Measurements from ENCODE around the gene TMEM154.

Gene TMEM154

DNA sequence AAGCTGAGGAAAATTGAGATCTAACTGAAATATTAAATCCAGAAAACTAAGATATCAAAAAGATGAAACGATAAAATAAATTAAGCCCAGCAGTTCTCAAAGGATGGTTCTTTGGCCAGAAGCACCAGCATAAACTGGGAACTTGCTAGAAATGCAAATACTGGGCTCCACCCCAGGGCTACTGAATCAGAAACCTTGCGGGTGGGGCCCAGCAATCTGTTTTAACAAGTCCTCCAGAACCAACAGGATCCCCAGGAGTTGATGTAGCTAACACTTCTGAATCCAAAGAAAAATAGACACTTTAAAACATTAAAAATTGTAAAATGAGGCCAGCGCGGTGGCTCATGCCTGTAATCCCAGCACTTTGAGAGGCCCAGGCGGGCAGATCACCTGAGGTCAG lies 14.1 kb upstream of the TMEM154 start:
- no peaks in the 10 kb centered on the region for H3K27me3 ChIP-seq (ENCODE audit: insufficient read depth, low read length)
- H3K4me2 ChIP-seq (ENCODE audit: low read length) = no peak overlapping the region
- no peak overlapping the region for H3K4me3 ChIP-seq (ENCODE audit: low read depth, low read length, poor library complexity, severe bottlenecking)
- no peaks in the 10 kb centered on the region for H3K4me1 ChIP-seq (ENCODE audit: insufficient read depth, low read length, severe bottlenecking)
- H3K79me2 ChIP-seq (ENCODE audit: insufficient read depth, low read length) = no peaks in the 10 kb centered on the region
- no peak overlapping the region for H3K9ac ChIP-seq (ENCODE audit: low read length)
- no peak overlapping the region for H3K27ac ChIP-seq (ENCODE audit: low read depth, low read length, poor library complexity, severe bottlenecking)
- TF ChIP-seq, protein P1, sequence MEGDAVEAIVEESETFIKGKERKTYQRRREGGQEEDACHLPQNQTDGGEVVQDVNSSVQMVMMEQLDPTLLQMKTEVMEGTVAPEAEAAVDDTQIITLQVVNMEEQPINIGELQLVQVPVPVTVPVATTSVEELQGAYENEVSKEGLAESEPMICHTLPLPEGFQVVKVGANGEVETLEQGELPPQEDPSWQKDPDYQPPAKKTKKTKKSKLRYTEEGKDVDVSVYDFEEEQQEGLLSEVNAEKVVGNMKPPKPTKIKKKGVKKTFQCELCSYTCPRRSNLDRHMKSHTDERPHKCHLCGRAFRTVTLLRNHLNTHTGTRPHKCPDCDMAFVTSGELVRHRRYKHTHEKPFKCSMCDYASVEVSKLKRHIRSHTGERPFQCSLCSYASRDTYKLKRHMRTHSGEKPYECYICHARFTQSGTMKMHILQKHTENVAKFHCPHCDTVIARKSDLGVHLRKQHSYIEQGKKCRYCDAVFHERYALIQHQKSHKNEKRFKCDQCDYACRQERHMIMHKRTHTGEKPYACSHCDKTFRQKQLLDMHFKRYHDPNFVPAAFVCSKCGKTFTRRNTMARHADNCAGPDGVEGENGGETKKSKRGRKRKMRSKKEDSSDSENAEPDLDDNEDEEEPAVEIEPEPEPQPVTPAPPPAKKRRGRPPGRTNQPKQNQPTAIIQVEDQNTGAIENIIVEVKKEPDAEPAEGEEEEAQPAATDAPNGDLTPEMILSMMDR (IDR thresholded peaks at IDR 0.05; ENCODE audit: low read length) = no peak
- no peak for TF ChIP-seq EZH2 (IDR thresholded peaks at IDR 0.05; ENCODE audit: borderline replicate concordance, low read length)
- no peaks in the 10 kb centered on the region for H3K36me3 ChIP-seq (ENCODE audit: insufficient read depth, low read length)
- no peaks in the 10 kb centered on the region for H3K9me3 ChIP-seq (ENCODE audit: low read length)
- H3F3A ChIP-seq (ENCODE audit: insufficient read depth, low read length) = no peaks in the 10 kb centered on the region
- H4K20me1 ChIP-seq (ENCODE audit: insufficient read depth, low read length) = no peaks in the 10 kb centered on the region
- H2AFZ ChIP-seq (ENCODE audit: low read length) = no peak overlapping the region
- no peaks in the 10 kb centered on the region for H3K9me2 ChIP-seq (ENCODE audit: low read depth, low read length)

DNA sequence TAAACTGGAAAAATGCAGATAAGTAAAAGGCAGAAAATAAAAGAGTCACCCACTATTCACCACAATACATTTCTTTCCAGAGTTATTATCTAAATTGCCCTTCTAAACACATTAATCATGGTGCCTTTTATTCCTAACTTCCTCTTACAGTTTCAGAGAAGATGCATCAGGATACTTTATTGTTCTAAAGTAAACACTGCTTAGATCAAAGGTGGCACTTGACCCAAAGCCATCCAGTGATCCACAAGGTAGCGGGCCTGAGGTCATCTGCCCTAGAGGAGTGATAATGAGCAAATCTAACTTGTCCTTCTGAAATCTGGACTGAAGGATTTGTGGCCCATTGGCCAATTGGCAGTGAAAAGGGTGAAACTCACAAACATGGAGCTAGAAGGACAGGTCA lies 12.0 kb upstream of the TMEM154 start:
- H3K79me2 ChIP-seq (ENCODE audit: insufficient read depth, low read length) = no peaks in the 10 kb centered on the region

DNA sequence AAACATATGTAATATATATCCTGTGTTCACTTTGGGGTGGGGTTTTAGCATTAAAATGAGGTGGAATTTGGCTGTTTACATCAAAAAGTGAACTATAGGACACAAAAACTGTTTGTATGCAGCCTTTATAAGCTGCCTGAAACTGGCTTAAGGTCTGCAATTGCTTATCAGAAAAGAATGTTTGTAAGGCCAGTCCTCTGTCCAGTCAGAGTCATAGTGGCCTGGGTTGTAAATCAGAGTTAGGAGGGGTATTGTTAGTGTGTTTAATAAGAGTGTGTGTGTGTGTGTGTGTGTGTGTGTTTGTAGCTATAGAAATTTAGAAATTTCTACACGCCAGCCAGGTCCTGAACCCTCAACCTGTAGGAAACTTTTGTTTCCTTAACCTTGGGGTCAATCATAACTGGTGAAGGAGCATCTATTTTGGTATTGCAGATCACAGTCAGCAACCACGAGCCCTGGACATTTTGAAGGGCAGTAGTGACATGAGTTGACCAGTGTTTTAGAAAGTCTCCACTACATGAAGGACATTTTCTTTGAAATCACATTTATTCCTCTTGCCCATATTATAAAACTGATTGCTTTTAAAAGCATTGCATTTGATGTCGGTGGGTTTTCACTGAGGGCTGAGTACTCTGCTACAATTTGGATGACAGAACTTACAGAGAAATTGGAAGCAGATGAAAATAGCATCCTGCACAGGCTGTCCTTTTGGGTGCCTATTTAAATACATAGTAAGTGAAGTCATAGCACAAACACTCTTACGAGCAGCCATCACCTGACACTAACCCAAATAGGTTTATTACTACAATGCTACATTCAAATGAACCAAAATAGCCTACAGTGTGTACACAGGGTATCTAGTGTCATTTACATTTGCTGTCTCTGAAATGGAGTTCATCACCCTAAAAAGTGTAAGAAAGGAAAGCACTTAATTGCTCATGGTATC lies 11.2 kb upstream of the TMEM154 start:
- Histone ChIP-seq H3K4me1 (ENCODE audit: insufficient read depth, low read length, severe bottlenecking) (no peaks in the 10 kb centered on the region), H2AFZ (ENCODE audit: low read length) (no peak overlapping the region), H3K36me3 (ENCODE audit: insufficient read depth, low read length) (no peaks in the 10 kb centered on the region), H3K79me2 (ENCODE audit: insufficient read depth, low read length) (no peaks in the 10 kb centered on the region), H3K27ac (ENCODE audit: low read depth, low read length, poor library complexity, severe bottlenecking) (no peak overlapping the region), H3K27me3 (ENCODE audit: insufficient read depth, low read length) (no peaks in the 10 kb centered on the region), H3K9ac (ENCODE audit: low read length) (no peak overlapping the region), H3K4me3 (ENCODE audit: low read depth, low read length, poor library complexity, severe bottlenecking) (no peak overlapping the region), H3F3A (ENCODE audit: insufficient read depth, low read length) (no peaks in the 10 kb centered on the region), H3K4me2 (ENCODE audit: low read length) (no peak overlapping the region), H3K9me3 (ENCODE audit: low read length) (no peaks in the 10 kb centered on the region), H3K9me2 (ENCODE audit: low read depth, low read length) (no peaks in the 10 kb centered on the region), H4K20me1 (ENCODE audit: insufficient read depth, low read length) (no peaks in the 10 kb centered on the region)
- no peak for TF ChIP-seq EZH2 (IDR thresholded peaks at IDR 0.05; ENCODE audit: borderline replicate concordance, low read length)
- TF ChIP-seq, protein P1 (IDR thresholded peaks at IDR 0.05; ENCODE audit: low read length) = no peak

More for the DNA sequence above, 12.0 kb upstream of the TMEM154 start:
- H3K27me3 ChIP-seq (ENCODE audit: insufficient read depth, low read length) = no peaks in the 10 kb centered on the region
- H3K9me3 ChIP-seq (ENCODE audit: low read length) = no peaks in the 10 kb centered on the region
- no peak overlapping the region for H2AFZ ChIP-seq (ENCODE audit: low read length)
- H3K9ac ChIP-seq (ENCODE audit: low read length) = no peak overlapping the region
- H4K20me1 ChIP-seq (ENCODE audit: insufficient read depth, low read length) = no peaks in the 10 kb centered on the region
- H3K27ac ChIP-seq (ENCODE audit: low read depth, low read length, poor library complexity, severe bottlenecking) = no peak overlapping the region
- no peaks in the 10 kb centered on the region for H3K4me1 ChIP-seq (ENCODE audit: insufficient read depth, low read length, severe bottlenecking)
- no peaks in the 10 kb centered on the region for H3F3A ChIP-seq (ENCODE audit: insufficient read depth, low read length)
- no peak overlapping the region for H3K4me3 ChIP-seq (ENCODE audit: low read depth, low read length, poor library complexity, severe bottlenecking)
- no peak overlapping the region for H3K4me2 ChIP-seq (ENCODE audit: low read length)
- no peaks in the 10 kb centered on the region for H3K9me2 ChIP-seq (ENCODE audit: low read depth, low read length)
- TF ChIP-seq EZH2 (IDR thresholded peaks at IDR 0.05; ENCODE audit: borderline replicate concordance, low read length) = no peak
- TF ChIP-seq, protein P1 (IDR thresholded peaks at IDR 0.05; ENCODE audit: low read length) = no peak
- no peaks in the 10 kb centered on the region for H3K36me3 ChIP-seq (ENCODE audit: insufficient read depth, low read length)

Measured in OCI-LY1 (cell line).